Stimulated activated CD4-positive, alpha-beta T cell treated with anti-CD3 and anti-CD28 coated beads, Interleukin-15, amount 100 ng/mL, for 1 hour (primary cell): ENCODE results near the gene NVL.
"Not testable (repeated sequence)": the region's sequence is repeated elsewhere in the genome, so short reads cannot be mapped to it uniquely, and the experiment has no call there.

Source experiments
- DNase-seq, 2 donors: peaks; one replicate each; pipeline ENCODE4 v3.0.0-alpha.2; 2020; ENCODE audit warnings: low read depth in 1 of 2, low spot score in 1 of 2

Gene NVL

GRCh38 chr1:224329842-224330753 lies at the start of gene NVL:
Gene NVL (minus strand): TSS chr1:224330172. CDS start chr1:224330127, 45 bp downstream.
- DNase-seq: peak; percentile 60 to 66

GRCh38 chr1:224378855-224379631 lies 49.1 kb upstream of the NVL start:
- DNase-seq: no peak

- no peak for DNase-seq
Measured at GRCh38 chr1:224377676-224378006, 47.7 kb upstream of the NVL start.

- no peak for DNase-seq
Measured at GRCh38 chr1:224375059-224375458, 45.1 kb upstream of the NVL start.

GRCh38 chr1:224373008-224373590 lies 43.1 kb upstream of the NVL start:
- DNase-seq: no peak

- DNase-seq: no peak
Measured at GRCh38 chr1:224368409-224368808, 38.4 kb upstream of the NVL start.

GRCh38 chr1:224359207-224359606 lies 29.2 kb upstream of the NVL start:
- DNase-seq: no peak

- no peak for DNase-seq
Measured at GRCh38 chr1:224358237-224358636, 28.3 kb upstream of the NVL start.

- no peak for DNase-seq
Measured at GRCh38 chr1:224357626-224358124, 27.7 kb upstream of the NVL start.

- DNase-seq: peak; percentile 79
Measured at GRCh38 chr1:224356685-224357625, 27.0 kb upstream of the NVL start, which contains the start of gene CNIH4. Gene CNIH4 (plus strand): TSS chr1:224356879. CDS start chr1:224356925, 46 bp downstream.

- DNase-seq: no peak
Measured at GRCh38 chr1:224353975-224354925, 24.3 kb upstream of the NVL start.

- DNase-seq: not testable (repeated sequence)
Measured at GRCh38 chr1:224352436-224353085, 22.6 kb upstream of the NVL start.

GRCh38 chr1:224349716-224350115 lies 19.7 kb upstream of the NVL start:
- DNase-seq: not testable (repeated sequence)

GRCh38 chr1:224348137-224348536 lies 18.2 kb upstream of the NVL start:
- DNase-seq: no peak

- DNase-seq: no peak
Measured at GRCh38 chr1:224343679-224344078, 13.7 kb upstream of the NVL start.

- DNase-seq: peak in 1 of 2 donors; percentile 5
Measured at GRCh38 chr1:224340453-224341384, 10.7 kb upstream of the NVL start.

- DNase-seq: no peak
Measured at GRCh38 chr1:224339442-224340033, 9.6 kb upstream of the NVL start.
